Osteocyte (in vitro differentiated cells): Measurements from ENCODE around the gene RASSF10. TPM values are rescaled to one million over a fixed set of nuclear protein-coding genes. Genes with fewer than 3 reads are reported as not detected.

Source experiments
- DNase-seq: peaks from one replicate; pipeline ENCODE4 v3.0.0; 2021; ENCODE audit warnings: mixed read lengths; ENCODE audit not compliant: unreplicated experiment; ENCODE audit errors: extremely low spot score
- H3K27ac Mint-ChIP-seq: one replicate; pipeline ENCODE4 v1.8.0; 2021; ENCODE audit warnings: mild to moderate bottlenecking, mixed read lengths; ENCODE audit not compliant: unreplicated experiment
- H3K27me3 Mint-ChIP-seq: one replicate; pipeline ENCODE4 v1.8.0; 2021; ENCODE audit warnings: mixed read lengths; ENCODE audit not compliant: unreplicated experiment
- H3K36me3 Mint-ChIP-seq: one replicate; pipeline ENCODE4 v1.8.0; 2021; ENCODE audit warnings: mixed read lengths; ENCODE audit not compliant: unreplicated experiment
- H3K4me1 Mint-ChIP-seq: one replicate; pipeline ENCODE4 v1.8.0; 2021; ENCODE audit warnings: mixed read lengths; ENCODE audit not compliant: unreplicated experiment
- H3K4me3 Mint-ChIP-seq: one replicate; pipeline ENCODE4 v1.8.0; 2021; ENCODE audit warnings: mild to moderate bottlenecking, moderate library complexity, mixed read lengths; ENCODE audit not compliant: unreplicated experiment
- H3K9me3 Mint-ChIP-seq: one replicate; pipeline ENCODE4 v1.8.0; 2021; ENCODE audit warnings: mixed read lengths; ENCODE audit not compliant: unreplicated experiment
- CTCF ChIP-seq: fragments of 200-600 bp; sonication (generic); IDR thresholded peaks from 2 replicates; pipeline ENCODE4 v1.5.0; 2021; ENCODE audit warnings: antibody characterized with exemption, mild to moderate bottlenecking, moderate library complexity
- total RNA-seq: library from RNA; stranded (reverse); gene quantifications from 2 replicates; pipeline ENCODE4 v1.2.1, GENCODE V29; 2021

Gene RASSF10
- total RNA-seq, 1 donor from 2014 or later, result not detected

- DNase-seq, result no peak
- TF ChIP-seq CTCF, result no peak
- H3K4me1 Mint-ChIP-seq, result no peaks in the 10 kb centered on the region
- H3K4me3 Mint-ChIP-seq, result no peak overlapping the region
- H3K27me3 Mint-ChIP-seq, result peaks cover 23% of the 10 kb centered on the region
- H3K36me3 Mint-ChIP-seq, result no peaks in the 10 kb centered on the region
- no peak overlapping the region for H3K27ac Mint-ChIP-seq
- no peaks in the 10 kb centered on the region for H3K9me3 Mint-ChIP-seq
Observed at GRCh38 chr11:13029872-13030271, 20.8 kb downstream of the RASSF10 start.

GRCh38 chr11:13030857-13031256 is 21.7 kb downstream of the RASSF10 start:
- no peak for TF ChIP-seq CTCF
- Mint-ChIP-seq H3K36me3 (no peaks in the 10 kb centered on the region), H3K4me1 (no peaks in the 10 kb centered on the region), H3K4me3 (no peak overlapping the region), H3K27me3 (peaks cover 24% of the 10 kb centered on the region), H3K27ac (no peak overlapping the region), H3K9me3 (no peaks in the 10 kb centered on the region)
- no peak for DNase-seq

GRCh38 chr11:13031349-13031748 is 22.2 kb downstream of the RASSF10 start:
- Mint-ChIP-seq H3K4me3 (no peak overlapping the region), H3K36me3 (no peaks in the 10 kb centered on the region), H3K27ac (no peak overlapping the region), H3K9me3 (no peaks in the 10 kb centered on the region), H3K4me1 (no peaks in the 10 kb centered on the region), H3K27me3 (peaks cover 25% of the 10 kb centered on the region)
- DNase-seq, result no peak
- no peak for TF ChIP-seq CTCF

- H3K27ac Mint-ChIP-seq, result no peak overlapping the region
- no peak overlapping the region for H3K4me3 Mint-ChIP-seq
- no peak for DNase-seq
- no peaks in the 10 kb centered on the region for H3K9me3 Mint-ChIP-seq
- H3K4me1 Mint-ChIP-seq, result no peaks in the 10 kb centered on the region
- peaks cover 44% of the 10 kb centered on the region for H3K27me3 Mint-ChIP-seq
- no peaks in the 10 kb centered on the region for H3K36me3 Mint-ChIP-seq
- TF ChIP-seq CTCF, result no peak
Observed at GRCh38 chr11:13033760-13034533, 24.8 kb downstream of the RASSF10 start.

- no peaks in the 10 kb centered on the region for H3K36me3 Mint-ChIP-seq
- no peak overlapping the region for H3K27ac Mint-ChIP-seq
- no peak overlapping the region for H3K4me3 Mint-ChIP-seq
- peaks cover 56% of the 10 kb centered on the region for H3K27me3 Mint-ChIP-seq
- no peaks in the 10 kb centered on the region for H3K9me3 Mint-ChIP-seq
- no peak for TF ChIP-seq CTCF
- no peak for DNase-seq
- H3K4me1 Mint-ChIP-seq, result no peaks in the 10 kb centered on the region
Observed at GRCh38 chr11:13035711-13036110, 26.6 kb downstream of the RASSF10 start.
